ENCODE data around the gene BCKDK.
A peak's percentile ranks its signal among the peaks of the same experiment; 100 is the strongest.
"Not testable (repeated sequence)": the region's sequence is repeated elsewhere in the genome, so short reads cannot be mapped to it uniquely, and the experiment has no call there.

Gene BCKDK

DNA sequence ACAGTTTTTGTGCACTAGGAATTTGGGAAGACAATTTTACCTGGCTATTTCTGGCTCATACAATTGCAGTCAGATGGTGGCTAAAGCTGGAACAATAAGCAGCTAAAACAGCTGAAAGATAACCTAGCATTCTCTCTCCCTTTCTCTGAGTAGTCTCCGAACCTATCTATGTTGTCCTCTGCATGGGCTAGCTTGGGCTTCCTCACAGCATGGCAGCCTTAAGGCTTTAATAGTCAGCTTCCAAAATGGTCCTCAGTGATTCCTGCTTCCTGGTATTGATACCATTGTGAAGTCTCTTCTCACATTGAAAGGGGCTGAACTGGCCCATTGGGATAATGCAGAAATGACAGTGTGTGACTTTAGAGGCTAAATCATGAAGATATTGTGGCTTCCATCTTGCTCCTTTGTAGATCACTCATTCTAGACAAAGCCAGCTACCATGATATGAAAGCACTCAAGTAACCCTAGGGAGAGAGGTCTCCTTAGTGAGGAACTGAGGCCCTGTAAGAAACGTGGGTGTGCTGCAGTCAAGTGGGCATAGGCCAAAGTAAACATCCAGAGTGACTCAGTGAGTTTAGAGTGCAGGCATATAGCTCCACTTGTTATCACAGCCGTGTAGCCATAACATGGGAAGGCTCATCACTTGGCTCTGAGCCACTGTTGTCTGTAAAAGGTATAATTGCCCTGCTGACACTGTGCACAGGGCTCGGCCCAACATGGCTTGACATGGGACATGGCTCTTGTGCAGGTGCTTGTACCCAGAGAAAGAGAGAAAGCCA lies 8.1 kb upstream of the BCKDK start:
- DNase-seq (ENCODE audit: low spot score) = no peak

GRCh38 chr16:31100876-31101641 lies 7.1 kb upstream of the BCKDK start:
- not testable (repeated sequence) for DNase-seq (ENCODE audit: low spot score)

DNA sequence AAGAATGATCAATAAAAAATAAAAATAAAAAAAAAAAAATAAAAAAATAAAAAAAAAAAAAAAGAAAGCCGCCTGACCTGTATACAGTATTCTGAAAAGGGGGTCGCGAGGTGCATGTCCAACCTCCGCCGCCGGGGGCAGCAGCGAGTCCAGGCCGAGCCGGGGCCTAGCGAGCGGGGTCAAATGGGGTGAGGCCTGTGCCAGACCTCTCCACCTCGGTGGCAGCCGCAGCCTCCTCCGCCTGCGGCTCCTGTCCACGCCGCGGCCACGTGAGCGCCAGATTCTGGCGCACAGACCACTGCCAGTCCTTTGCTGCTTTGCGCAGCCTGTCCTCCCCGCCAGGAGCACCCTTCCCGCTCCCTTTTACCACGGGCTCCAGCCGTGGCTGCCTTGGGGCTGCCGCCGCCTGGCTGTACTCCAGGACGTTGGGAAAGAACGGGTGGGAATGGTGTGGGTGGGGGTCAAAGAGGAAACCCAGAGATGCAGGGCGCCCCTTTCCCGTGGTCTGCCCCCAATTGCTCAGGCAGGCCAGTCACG lies 2.4 kb upstream of the BCKDK start:
- DNase-seq (ENCODE audit: low spot score) = peak; percentile 85

DNA sequence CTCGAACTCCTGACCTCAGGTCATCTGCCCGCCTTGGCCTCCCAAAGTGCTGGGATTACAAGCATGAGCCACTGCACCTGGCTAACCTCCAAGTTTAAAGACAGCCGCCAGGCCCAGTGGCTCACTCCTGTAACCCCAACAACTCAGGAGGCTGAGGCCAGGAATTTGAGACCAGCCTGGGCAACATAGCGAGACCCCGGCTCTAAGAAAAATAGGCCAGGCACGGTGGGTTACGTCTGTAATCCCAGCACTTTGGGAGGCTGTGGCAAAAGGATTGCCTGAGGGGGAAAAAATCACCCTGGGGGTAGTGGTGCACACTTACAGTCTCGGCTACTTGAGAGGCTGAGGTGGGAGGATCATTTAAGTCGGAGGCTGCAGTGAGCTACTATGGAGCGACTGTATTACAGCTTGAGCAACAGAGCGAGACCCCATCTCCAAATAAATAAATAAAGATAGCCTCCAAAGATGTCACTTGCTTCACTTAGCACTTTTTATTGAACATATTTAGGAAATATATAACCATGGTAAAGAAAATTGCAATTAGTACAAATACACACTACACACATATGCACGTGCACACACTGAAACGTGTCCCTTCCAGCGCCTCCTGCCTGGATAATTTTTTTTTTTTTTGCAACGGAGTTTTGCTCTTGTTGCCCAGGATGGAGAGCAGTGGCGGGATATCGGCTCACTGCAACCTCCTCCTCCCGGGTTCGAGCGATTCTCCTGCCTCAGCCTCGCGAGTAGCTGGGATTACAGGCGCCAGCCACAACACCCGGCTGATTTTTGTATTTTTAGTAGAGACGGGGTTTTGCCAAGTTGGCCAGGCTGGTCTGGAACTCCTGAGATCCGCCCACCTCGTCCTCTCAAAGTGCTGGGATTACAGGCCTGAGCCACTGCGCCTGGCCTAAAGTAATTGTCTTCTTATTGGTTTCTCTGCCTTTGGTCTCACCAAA lies 1.4 kb upstream of the BCKDK start:
- no peak for DNase-seq (ENCODE audit: low spot score)

DNA sequence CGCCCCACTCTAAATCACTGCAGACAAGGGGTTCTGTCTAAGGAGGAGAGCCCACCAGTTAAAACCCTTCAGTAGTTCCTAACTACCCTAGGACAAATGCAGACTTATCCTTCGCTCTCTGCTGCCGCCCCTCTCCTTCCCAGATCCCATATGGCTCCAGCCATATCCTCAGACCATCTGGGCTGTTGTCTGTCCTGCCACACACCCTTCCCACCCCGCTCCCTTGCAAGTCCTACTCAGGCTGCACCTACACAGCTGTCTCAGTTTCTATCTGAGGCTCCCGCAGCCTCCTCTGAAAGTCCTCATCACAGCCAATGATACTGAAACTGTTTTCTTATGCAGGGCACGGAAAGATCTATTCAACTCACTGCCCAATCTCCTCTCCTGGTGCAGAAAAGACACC lies 720 bp upstream of the BCKDK start:
- no peak for DNase-seq (ENCODE audit: low spot score)

- no peak for DNase-seq (ENCODE audit: low spot score)
Measured at GRCh38 chr16:31108794-31109558, 790 bp downstream of the BCKDK start.

DNA sequence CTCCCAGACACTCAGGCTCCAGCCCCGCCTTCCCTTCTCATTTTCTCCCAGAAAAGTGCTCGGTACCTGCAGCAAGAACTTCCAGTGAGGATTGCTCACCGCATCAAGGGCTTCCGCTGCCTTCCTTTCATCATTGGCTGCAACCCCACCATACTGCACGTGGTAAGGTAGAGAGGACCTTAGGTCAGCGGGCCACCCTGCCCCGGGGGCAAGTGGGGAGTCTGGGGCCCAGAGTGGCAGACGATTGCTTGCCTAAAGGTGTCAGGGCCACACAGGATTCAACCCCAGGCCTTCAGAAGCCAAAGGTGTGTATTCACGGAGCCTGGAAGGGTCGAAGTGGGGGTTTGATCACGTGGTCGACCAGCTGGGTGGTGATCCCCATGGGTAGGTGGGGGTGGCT lies 1.4 kb downstream of the BCKDK start:
- DNase-seq (ENCODE audit: low spot score) = no peak

GRCh38 chr16:31110106-31111034 lies 2.2 kb downstream of the BCKDK start:
- no peak for DNase-seq (ENCODE audit: low spot score)

DNA sequence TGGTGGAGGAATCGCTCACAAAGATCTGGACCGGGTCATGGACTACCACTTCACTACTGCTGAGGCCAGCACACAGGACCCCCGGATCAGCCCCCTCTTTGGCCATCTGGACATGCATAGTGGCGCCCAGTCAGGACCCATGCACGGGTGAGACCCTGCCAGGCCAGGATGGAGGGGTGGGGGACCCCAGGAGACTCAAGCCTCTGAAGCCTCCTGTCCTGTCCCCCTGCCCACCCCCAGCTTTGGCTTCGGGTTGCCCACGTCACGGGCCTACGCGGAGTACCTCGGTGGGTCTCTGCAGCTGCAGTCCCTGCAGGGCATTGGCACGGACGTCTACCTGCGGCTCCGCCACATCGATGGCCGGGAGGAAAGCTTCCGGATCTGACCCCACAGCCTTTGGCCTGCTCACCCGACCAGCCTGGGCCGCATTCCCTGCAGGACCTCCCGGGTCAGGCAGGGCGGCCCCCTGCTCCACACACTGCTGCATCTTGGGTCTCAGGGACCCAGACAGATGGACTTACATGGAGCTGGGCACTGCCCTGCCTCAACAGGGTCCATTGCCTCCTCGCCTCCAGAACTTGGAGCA lies 3.8 kb downstream of the BCKDK start:
- DNase-seq (ENCODE audit: low spot score) = no peak

GRCh38 chr16:31112711-31113110 lies 4.5 kb downstream of the BCKDK start:
- no peak for DNase-seq (ENCODE audit: low spot score)

DNA sequence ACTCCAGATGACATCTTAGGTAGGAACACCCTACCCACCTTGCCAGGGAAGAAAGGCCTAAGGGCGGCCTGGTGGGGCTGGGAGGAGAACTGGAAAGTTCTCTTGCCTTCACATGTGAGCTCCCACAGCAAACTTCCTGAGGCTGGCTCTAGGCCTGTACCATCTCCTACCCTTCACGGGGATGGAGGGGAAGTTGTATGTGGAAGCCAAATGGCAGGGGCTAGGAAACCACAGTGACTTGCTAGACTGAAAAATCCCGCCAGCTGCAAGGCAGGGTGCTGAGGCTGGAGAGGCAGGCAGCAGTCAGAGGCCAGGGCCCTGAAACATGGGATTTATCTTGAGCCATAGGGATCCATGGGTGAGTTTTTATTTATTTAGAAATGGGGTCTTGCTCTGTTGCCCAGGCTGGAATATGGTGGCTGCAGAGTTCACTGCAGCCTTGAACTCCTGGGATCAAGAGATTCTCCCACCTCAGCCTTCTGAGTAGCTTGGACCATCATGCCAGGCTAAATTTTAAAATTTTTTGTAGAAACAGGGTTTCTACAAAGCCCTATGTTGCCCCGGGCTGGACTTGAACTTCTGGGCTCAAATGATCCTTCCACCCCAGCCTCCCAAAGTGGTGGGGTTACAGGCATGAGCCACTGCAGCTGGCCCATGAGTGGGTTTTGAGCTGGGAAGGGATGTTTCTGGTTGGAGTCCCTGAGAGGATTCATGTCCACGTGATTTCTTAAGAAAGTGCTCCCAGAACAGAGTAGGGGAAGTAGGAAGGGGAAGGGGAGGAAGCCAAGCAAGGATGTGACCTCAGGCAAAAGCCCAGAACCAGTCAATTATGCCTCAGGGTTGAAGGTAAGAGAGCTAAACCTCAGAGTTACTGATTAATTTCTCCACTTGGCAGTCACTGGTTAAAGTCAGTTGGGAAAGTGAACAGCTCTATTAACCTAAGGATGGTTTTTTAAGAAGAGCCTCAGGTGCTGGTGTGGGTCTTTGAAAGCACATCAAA lies 5.2 kb downstream of the BCKDK start:
- DNase-seq (ENCODE audit: low spot score) = peak; percentile 55

GRCh38 chr16:31114468-31114867 lies 6.3 kb downstream of the BCKDK start:
- no peak for DNase-seq (ENCODE audit: low spot score)

DNA sequence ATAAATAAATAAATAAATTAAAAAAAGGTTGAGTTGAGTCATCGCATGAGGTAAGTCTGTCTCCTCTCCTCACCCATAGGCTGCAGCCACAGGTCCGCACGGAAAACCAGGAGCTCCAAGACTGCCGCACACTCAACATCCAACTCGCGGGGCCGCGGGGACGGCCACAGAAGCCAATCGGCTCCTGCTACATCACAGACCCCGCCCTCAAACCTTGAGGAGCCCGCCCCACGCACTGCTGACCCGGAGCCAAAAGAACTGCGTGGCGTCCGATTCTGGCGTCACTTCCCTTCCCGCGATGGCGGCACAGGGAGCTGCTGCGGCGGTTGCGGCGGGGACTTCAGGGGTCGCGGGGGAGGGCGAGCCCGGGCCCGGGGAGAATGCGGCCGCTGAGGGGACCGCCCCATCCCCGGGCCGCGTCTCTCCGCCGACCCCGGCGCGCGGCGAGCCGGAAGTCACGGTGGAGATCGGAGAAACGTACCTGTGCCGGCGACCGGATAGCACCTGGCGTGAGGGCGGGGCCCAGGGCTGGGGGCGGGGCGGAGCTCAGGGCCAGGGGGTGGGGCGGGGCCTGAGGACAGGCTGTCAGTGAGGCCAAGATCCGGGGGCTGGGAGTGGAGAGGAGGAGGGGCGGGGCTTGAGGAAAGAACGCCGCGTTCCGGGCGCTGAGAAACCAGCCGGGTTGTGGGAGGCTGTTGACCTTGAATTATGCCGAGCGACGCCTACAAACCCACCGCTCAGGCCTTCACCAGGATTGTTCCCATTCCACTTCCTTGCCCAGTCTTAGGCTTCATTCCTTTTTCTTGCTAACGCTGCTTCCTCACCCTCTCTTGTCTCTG lies 9.4 kb downstream of the BCKDK start, which contains the start of gene KAT8:
Gene KAT8 (plus strand): TSS at position 281 of the 839 bp plus-strand sequence. CDS start 18 bp downstream, at position 299.
- DNase-seq (ENCODE audit: low spot score) = peak; percentile 99

DNA sequence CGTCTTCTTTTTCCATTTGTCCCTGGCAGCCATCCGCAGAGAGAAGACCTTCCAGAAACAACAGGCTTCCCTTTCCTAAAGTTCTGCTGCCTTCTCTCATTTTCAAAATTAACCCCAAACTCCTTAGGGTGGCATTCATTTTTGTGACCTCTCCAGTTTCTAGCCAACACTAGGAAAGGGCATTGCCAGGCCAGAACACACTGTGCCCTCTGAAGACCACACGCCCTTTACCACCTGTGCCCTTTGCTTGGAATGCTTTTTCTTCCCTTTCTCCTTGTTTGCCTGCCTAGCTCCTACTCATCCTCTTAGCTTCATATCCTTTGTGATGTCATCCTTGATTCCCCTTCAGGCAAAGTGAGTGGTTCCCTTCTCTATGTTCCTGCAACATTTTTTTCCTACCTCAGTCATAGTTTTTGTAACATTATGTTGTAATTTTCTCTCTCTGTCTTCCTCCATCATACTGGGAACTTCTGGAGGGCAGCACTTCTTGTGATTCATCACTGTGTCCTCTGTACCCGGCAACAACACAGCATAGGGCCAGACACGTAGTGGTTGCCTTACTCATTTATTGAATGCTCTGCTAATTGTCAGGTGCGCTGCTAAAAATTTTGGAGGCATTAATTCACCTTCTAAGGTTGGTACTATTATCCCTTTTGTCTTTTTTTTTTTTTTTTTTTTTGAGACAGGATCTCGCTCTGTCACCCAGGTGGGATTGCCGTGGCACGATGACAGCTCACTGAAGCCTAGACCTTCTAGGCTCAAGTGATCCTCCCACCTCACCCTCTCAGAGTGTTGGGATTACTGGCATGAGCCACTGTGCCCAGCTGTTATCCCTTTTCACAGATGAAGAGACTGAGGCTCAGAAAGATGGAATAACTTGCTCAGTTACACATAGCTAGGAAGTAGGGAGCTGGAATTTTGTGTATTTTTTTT lies 10.3 kb downstream of the BCKDK start:
- no peak for DNase-seq (ENCODE audit: low spot score)

GRCh38 chr16:31120129-31120528 lies 11.9 kb downstream of the BCKDK start:
- DNase-seq (ENCODE audit: low spot score) = no peak

DNA sequence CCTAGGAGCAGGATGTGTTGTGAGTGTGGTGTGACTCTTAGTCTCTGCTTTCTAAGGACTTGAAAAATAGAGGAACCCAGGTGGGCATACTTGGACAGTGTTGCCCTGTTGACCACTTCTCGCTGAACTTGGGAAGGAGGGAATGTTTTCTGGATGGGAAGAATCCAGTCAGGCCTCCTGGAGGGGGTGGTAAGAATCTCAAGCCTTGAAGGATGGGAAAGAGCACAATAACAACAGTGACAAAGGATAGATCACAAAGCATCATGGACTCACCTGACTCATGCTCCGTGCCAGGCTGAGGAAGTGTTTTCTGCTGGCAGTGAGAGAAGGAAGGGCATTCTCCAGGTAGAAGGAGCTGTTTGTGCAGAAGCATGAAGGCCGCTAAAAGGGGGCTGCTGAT lies 17.7 kb downstream of the BCKDK start:
- DNase-seq (ENCODE audit: low spot score) = no peak

All from Ammon's horn (tissue), 1 donor.